Peyer's patch (tissue), 4 donors: Measurements from ENCODE around the gene CIZ1.

Experiments
- POLR2A ChIP-seq, 2 donors: fragments of 450-650 bp; IDR thresholded peaks; one replicate each; pipeline ENCODE4 v1.5.1; 2017; ENCODE audit warnings: antibody characterized with exemption in 2 of 2, mild to moderate bottlenecking in 2 of 2, moderate library complexity in 2 of 2
- TF ChIP-seq, protein P1 (sequence below), 6 experiments: fragments of 450-650 bp in 4 of 6; fragments of 200-600 bp in 2 of 6; sonication (generic) in 1 of 6; IDR thresholded peaks; one replicate each; pipeline ENCODE4 v1.5.1; 2017 to 2019; ENCODE audit warnings: antibody characterized with exemption in 6 of 6, mild to moderate bottlenecking in 3 of 6, moderate library complexity in 1 of 6

DNA sequence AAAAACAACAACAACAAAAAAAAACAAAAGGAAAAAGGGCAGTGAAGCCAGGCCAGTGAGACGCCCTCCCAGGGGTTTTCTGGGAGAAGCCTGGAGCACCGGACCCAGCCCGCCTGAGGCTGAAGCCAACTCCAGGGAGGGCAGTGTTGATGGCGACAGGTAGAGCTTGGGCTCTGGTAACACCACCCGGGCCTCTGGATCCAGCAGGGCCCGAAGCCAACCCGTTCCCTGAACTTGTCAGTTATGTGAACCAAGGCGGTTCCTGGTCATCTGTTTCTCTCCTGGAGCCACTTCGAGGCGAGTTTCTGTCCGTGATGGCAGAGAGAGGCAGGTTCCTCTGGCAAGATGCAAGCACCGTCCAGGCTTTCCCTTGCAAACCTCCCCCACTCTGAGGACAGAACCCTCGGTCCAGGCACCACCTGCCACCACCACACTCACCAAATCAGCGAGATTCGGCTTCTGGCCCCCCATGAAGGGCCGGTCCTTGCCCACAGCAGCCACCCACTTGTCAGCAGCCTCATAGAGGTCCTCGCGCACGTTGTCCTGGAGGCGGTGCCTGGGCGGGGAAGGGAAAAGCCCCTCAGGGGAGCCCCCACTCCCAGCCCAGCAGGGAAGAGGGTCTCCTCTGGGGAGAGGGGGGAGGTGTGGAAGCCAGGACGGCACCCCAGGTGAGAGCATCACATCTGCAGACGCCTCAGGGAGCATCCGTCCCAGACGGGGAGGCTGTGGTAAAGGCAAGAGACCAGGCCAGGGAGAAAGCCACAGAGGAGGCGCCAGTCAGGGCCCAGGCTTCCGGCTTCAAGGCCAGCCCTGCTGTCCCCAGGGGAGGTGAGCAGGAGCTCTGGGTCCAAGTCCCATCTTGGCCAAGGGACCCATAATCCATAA, 69.2 kb downstream of the CIZ1 start:
- TF ChIP-seq, protein P1, sequence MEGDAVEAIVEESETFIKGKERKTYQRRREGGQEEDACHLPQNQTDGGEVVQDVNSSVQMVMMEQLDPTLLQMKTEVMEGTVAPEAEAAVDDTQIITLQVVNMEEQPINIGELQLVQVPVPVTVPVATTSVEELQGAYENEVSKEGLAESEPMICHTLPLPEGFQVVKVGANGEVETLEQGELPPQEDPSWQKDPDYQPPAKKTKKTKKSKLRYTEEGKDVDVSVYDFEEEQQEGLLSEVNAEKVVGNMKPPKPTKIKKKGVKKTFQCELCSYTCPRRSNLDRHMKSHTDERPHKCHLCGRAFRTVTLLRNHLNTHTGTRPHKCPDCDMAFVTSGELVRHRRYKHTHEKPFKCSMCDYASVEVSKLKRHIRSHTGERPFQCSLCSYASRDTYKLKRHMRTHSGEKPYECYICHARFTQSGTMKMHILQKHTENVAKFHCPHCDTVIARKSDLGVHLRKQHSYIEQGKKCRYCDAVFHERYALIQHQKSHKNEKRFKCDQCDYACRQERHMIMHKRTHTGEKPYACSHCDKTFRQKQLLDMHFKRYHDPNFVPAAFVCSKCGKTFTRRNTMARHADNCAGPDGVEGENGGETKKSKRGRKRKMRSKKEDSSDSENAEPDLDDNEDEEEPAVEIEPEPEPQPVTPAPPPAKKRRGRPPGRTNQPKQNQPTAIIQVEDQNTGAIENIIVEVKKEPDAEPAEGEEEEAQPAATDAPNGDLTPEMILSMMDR (IDR thresholded peaks at IDR 0.05), result no peak
- no peak for TF ChIP-seq POLR2A (IDR thresholded peaks at IDR 0.05)
